Ovary (tissue), 3 donors: Measurements from ENCODE around the gene LRRC15.

Source experiments
- CTCF ChIP-seq, 3 donors: fragments of 450-650 bp in 2 of 3; fragments of 200-600 bp in 1 of 3; IDR thresholded peaks; one replicate each; pipeline versions ENCODE4 v1.5.1 to v1.8.0; 2016 to 2022; ENCODE audit warnings: antibody characterized with exemption in 3 of 3, mild to moderate bottlenecking in 1 of 3
- EP300 ChIP-seq: sonication (generic); formaldehyde crosslinking; IDR thresholded peaks from one replicate; pipeline ENCODE4 v1.6.1; 2017; ENCODE audit warnings: antibody characterized with exemption
- POLR2A ChIP-seq: fragments of 450-650 bp; IDR thresholded peaks from one replicate; pipeline ENCODE4 v1.6.1; 2017; ENCODE audit warnings: antibody characterized with exemption, mild to moderate bottlenecking, moderate library complexity
- donor health status: DM: no; HTN: no; CAD: no.

GRCh38 chr3:194327218-194328052 is 42.1 kb downstream of the LRRC15 start:
- TF ChIP-seq CTCF (IDR thresholded peaks at IDR 0.05) (no peak), POLR2A (no peak), EP300 (no peak)
